GM06990 (cell line): Measurements from ENCODE around the gene AXIN1.
A peak's percentile ranks its signal among the peaks of the same experiment; 100 is the strongest.
"Not testable (repeated sequence)": the region's sequence is repeated elsewhere in the genome, so short reads cannot be mapped to it uniquely, and the experiment has no call there.

Experiments used
- DNase-seq: peaks from one replicate; pipeline ENCODE4 v3.0.0-alpha.2; 2011; ENCODE audit not compliant: insufficient read length; ENCODE audit errors: extremely low read depth
- H3K27me3 ChIP-seq: replicated peaks from 2 replicates; pipeline ENCODE4 v1.6.0; 2011; ENCODE audit warnings: low read length; ENCODE audit not compliant: control insufficient read depth, insufficient read depth
- H3K36me3 ChIP-seq: 2 replicates; pipeline ENCODE4 v1.5.1; 2011; ENCODE audit warnings: low read length; ENCODE audit not compliant: control insufficient read depth, insufficient read depth
- H3K4me3 ChIP-seq: replicated peaks from 2 replicates; pipeline ENCODE4 v1.5.1; 2011; ENCODE audit warnings: low read depth, mild to moderate bottlenecking, control low read depth, low read length
- TF ChIP-seq, protein P1 (sequence below): IDR thresholded peaks from 2 replicates; pipeline ENCODE4 v1.5.1; 2011; ENCODE audit warnings: low read length, control low read depth, mild to moderate bottlenecking, inconsistent platforms; ENCODE audit not compliant: insufficient read depth, poor library complexity, severe bottlenecking

The AXIN1 gene

DNA sequence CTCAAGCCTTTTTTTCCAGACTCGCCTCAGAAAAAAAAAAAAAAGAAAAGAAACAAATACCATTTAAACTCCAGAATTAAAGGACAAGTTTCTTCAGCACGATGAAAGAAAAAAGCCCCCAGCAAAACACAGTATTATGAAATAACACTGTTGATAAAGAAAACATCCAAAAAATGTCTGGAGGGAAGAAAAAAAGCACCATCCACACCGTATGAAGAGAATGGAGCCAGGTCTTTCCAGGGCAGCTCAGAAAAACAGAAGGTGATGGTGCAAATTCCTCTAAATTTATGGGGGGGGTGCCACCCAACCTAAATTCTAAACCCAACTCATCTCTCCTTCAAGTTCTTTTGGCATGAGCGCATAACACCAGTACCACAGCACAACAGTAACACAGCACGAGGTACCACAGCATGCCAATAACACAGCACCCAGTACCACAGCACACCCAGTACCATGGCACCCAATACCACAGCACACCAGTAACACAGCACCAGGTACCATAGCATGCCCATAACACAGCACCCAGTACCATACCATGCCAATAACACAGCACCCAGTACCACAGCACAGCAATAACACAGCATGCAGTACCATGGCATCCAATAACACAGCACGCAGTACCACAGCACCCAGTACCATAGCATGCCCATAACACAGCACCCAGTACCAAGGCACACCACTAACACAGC, 19.0 kb downstream of the AXIN1 start:
- no peak for DNase-seq
- H3K36me3 ChIP-seq, result peaks cover 1% of the 10 kb centered on the region; the same call in 1 of the 2 replicates
- TF ChIP-seq, protein P1, sequence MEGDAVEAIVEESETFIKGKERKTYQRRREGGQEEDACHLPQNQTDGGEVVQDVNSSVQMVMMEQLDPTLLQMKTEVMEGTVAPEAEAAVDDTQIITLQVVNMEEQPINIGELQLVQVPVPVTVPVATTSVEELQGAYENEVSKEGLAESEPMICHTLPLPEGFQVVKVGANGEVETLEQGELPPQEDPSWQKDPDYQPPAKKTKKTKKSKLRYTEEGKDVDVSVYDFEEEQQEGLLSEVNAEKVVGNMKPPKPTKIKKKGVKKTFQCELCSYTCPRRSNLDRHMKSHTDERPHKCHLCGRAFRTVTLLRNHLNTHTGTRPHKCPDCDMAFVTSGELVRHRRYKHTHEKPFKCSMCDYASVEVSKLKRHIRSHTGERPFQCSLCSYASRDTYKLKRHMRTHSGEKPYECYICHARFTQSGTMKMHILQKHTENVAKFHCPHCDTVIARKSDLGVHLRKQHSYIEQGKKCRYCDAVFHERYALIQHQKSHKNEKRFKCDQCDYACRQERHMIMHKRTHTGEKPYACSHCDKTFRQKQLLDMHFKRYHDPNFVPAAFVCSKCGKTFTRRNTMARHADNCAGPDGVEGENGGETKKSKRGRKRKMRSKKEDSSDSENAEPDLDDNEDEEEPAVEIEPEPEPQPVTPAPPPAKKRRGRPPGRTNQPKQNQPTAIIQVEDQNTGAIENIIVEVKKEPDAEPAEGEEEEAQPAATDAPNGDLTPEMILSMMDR, result no peak
- no peaks in the 10 kb centered on the region for H3K27me3 ChIP-seq
- no peak overlapping the region for H3K4me3 ChIP-seq

DNA sequence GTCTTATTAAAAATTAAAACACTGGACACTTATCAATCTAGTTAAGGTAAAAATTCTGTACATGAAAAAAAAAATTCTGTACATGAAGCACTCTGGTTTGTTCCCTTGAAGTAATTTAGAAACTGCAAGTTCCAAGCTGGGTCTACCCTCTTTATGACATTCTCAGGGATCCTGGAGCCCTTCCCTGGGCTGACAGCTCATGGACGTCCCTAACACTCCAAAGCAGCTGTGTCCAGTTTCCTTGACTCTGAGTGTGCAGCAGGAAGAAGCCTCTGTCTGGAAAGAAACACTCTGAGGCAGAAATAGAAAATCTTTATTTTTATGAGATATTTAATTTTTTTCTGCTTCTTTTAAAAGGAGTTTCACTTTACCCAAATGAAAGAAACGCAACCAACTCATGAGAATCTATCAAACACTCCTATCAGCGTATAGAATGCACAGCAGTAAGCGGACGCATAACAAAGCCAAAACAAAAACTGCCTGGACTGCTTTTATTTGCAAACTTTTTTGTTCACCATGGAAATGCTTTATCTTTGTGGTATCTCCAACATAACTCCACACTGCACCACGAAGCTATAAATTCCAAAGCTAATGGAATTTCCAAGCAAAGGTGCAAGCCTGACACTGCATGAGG, 21.2 kb downstream of the AXIN1 start:
- not testable (repeated sequence) for H3K4me3 ChIP-seq, H3K27me3 ChIP-seq, DNase-seq, H3K36me3 ChIP-seq

DNA sequence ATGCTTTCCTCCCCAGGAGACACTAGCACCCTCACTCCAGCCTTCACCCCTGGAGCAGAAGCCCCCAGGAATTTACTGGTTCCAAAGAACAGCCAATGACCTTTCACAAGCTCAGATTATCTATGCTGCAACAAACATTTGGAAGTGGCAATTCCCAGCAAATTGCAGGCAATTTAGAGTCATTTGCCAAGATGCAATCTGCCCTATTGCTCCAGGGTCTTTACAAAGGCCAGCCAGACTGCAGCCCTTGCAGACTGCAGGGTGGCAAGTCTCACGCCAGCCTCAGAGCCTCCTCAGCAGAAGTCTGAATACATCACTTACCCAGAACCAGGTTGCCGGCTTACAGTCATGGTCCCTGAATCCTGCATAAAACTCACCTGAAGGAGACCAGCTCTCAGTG, 21.8 kb downstream of the AXIN1 start:
- Histone ChIP-seq H3K4me3 (no peak overlapping the region), H3K27me3 (no peaks in the 10 kb centered on the region), H3K36me3 (no peaks in the 10 kb centered on the region)
- TF ChIP-seq, protein P1, result no peak
- DNase-seq, result no peak

DNA sequence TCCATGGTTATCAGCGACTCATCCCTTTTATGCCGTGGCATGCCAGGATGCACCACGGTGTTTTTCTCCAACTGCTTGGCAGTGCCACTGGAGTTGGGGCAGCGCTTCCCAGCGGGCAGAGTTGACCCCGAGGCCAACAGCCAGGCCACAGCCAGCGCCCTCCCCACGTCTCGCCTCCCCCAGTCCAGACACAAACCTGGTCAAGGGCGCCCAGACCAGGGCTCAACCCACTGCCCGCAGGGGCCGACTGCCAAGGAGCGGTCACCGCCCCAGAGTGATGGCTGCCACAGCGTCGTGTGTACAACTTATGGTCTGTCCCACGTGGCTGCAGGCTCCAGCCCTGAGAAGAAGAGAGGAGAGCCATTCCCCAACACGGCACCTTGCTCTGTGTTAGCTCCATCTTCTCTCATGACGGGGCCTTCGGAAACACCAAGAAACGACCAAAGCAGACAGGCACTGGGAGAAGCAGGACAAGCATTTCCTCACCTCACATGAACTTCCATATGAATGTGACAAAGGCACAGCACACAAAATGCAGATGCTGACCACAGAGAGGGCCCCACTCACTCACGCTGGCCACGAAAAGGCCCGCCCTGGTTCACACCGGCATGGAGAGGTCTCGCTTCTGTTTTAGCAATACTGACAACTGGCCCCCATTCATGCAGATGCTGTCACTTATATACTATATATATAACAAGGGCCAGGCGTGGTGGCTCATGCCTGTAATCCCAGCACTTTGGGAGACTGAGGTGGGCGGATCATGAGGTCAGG, 27.0 kb downstream of the AXIN1 start:
- Histone ChIP-seq H3K36me3 (no peaks in the 10 kb centered on the region; the same call in 1 of the 2 replicates), H3K4me3 (peak overlapping the region; percentile 45), H3K27me3 (no peaks in the 10 kb centered on the region)
- no peak for DNase-seq
- TF ChIP-seq, protein P1, result no peak

DNA sequence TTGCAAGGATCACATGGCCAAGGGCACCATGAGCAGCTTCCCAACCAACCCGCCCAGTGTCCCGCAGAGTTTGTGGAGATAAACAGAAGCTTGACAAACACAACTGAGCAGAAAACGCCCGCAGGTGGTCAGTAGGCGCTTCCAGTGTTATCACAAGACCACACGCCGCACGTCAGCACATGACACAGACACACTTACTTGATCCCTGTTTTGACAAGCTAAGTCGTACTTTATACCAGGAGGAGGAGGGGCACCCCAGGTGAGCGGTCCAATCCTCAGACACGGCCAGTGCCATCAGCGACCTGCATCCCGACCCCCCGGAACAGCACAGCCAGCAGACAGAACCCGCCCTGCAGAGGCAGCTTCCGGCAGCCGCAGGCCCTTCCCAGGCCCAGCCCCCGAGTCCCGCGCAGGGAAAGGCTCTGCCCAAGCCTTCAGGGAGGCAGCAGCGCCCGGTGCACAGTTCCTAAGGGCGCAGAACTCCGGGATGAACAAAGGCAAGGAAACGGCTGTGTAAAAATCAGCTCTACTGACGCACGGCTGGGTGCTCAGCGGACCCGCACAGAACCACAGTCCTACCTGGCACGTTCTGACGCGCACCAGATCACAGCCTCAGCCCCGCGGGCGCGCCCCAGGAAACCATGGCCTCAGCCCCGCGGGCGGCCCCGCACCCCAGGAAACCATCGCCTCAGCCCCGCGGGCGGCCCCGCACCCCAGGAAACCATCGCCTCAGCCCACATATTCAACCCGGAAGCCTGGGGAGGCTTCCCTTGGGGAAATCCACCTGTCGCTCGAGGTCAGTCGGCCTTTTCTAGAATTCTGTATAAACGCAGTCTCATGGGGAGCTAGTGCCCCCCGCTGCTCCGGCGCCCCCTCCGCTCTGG, 27.8 kb downstream of the AXIN1 start:
- peak overlapping the region; percentile 45 for H3K4me3 ChIP-seq
- H3K36me3 ChIP-seq, result no peaks in the 10 kb centered on the region; the same call in 1 of the 2 replicates
- DNase-seq, result peak; percentile 74

More for the DNA sequence above, 27.8 kb downstream of the AXIN1 start:
- TF ChIP-seq, protein P1, result no peak
- H3K27me3 ChIP-seq, result no peaks in the 10 kb centered on the region
